Smooth muscle cell of trachea (primary cell): ENCODE measurements around the gene ATG3. TPM values are rescaled to one million over a fixed set of nuclear protein-coding genes. Genes with fewer than 3 reads are reported as not detected.

ENCODE experiments used
- total RNA-seq: library from RNA; depleted of rRNA; stranded (reverse); fragments of >200 nt; gene quantifications from 2 replicates; pipeline ENCODE4 v1.2.1, GENCODE V29; 2014

Gene ATG3
- total RNA-seq, result 81.5 and 105 TPM in 2 replicates

GRCh38 chr3:112561734-112562529 lies at the start of gene ATG3, which contains the start of gene SLC35A5:
TSS of gene ATG3 (minus strand) at chr3:112561962. CDS start at chr3:112561528, 434 bp downstream.
TSS of gene SLC35A5 (plus strand) at chr3:112562045. CDS start at chr3:112563404, 1,359 bp downstream.

GRCh38 chr3:112498914-112499711 lies 62.6 kb downstream of the ATG3 start, which contains the start of gene BTLA:
TSS of gene BTLA (minus strand) at chr3:112499472. CDS start at chr3:112499358, 114 bp downstream.

Other genes starting within 250 kb of the ATG3 start
- gene CD200, start 228.8 kb downstream of the ATG3 start, total RNA-seq, result not detected in 2 replicates
- under 0.01 TPM in 1 of 2 replicates, not detected in the other for gene BTLA, start 62.5 kb downstream of the ATG3 start, total RNA-seq
- 27.3 and 33.7 TPM in 2 replicates for gene SLC35A5, start 83 bp upstream of the ATG3 start, total RNA-seq
- gene CCDC80, start 79.2 kb upstream of the ATG3 start, total RNA-seq, result 386 and 910 TPM in 2 replicates